SKM-1 (cell line): ENCODE results near the gene EIF4B.
"Not testable (repeated sequence)": the region's sequence is repeated elsewhere in the genome, so short reads cannot be mapped to it uniquely, and the experiment has no call there.

Source experiments
- DNase-seq: peaks from one replicate; lab custom pipeline; 2025; ENCODE audit not compliant: unreplicated experiment; lab: John Stamatoyannopoulos, UW

EIF4B gene, protein sequence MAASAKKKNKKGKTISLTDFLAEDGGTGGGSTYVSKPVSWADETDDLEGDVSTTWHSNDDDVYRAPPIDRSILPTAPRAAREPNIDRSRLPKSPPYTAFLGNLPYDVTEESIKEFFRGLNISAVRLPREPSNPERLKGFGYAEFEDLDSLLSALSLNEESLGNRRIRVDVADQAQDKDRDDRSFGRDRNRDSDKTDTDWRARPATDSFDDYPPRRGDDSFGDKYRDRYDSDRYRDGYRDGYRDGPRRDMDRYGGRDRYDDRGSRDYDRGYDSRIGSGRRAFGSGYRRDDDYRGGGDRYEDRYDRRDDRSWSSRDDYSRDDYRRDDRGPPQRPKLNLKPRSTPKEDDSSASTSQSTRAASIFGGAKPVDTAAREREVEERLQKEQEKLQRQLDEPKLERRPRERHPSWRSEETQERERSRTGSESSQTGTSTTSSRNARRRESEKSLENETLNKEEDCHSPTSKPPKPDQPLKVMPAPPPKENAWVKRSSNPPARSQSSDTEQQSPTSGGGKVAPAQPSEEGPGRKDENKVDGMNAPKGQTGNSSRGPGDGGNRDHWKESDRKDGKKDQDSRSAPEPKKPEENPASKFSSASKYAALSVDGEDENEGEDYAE

DNA sequence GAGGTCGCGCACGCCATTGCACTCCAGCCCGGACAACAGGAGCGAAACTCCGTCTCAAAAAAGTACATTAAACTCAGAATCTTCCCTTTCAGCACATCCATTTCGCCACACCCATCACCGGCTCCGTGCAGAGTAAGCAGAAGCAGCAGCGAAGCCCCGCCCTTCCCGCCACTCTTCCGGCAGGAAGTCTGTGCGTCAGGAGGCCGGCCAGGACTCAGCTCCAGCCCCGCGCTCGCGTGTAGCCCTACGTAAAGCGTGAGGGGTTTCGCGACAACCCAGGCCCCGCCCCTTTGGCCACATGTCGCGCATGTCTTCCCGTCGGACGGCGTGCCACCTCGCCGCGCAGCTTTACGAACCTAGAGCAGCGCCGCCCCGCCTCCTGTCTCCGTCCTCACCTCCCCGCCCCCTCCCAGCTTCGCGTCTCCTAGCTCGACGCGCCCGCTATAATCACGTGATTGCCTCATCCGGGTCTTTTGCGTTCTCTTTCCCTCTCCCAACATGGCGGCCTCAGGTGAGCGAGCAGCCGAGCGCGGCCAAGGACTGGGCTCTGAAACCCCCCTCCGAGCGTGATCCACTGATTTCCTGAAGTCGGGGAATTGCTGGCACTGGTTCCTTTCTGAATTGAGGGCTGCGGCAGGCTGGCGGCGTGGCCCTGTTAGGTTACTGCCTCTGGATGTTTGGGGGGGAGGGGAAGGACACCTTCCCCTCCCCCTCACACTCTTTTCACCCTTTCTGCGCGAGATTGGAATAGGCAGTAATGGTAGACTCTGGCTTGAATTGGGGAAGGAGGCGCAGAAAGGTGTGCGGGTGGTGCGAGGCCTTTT is at the start of gene EIF4B:
Gene EIF4B, plus strand, starts transcription at position 471 of the 824 bp plus-strand sequence. Its CDS starts 28 bp downstream, at position 499.
- peak; percentile 87 for DNase-seq

DNA sequence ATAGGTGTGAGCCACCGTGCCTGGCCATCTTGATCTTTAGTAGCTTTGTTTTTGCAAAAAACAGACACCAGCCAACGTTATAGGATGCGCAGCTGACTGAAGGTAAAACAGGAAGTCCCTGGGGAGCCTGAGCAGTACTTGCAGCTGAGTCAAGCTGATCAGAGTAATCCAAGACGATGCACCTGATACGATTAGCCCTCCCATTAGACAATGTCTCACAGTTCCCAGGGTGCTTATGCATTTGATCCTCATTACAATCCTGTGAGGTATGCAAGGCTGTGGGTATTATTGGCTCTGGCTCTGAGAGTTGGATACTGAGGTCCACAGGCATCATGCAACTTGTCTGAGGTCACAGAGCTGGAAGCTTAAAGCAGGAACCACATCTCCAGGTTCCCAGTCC is 49.3 kb upstream of the EIF4B start:
- no peak for DNase-seq

DNA sequence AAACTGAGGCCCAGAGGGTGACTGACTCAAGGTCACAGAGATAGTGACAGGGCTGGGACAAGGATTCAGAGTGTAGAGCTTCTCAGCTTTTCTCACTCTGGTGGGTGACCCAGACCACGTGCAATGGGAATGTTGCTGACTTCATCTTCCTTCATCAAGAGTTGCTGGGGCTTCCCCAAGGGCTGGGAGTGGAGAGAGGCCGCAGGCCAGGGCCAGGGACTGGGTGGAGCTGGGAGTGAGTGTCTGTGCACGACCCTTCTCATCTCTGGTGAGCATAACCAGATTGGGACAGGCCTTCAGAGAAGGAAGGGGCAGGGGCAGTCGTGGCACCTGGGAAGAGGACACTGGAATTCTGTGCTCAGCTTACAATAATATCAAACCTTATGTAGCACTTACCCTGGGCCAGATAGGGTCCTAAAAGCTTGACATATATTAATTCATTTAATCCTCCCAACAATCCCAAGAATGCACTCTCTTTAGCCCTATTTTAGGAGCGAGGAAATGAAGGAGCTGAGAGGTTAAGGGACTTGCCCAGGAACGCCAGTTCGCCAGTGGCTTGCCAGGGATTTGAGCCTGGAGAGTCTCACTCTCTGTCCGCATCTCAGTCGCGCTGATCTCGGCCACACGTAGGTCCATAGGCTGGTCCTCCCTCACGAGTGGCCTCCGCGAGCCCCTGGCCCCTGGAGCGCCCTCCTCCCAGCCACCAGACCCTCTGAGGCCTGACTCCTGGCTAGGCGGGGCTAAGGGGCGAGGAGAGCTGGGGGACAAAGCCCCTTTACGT is 41.5 kb upstream of the EIF4B start:
- DNase-seq, result no peak

DNA sequence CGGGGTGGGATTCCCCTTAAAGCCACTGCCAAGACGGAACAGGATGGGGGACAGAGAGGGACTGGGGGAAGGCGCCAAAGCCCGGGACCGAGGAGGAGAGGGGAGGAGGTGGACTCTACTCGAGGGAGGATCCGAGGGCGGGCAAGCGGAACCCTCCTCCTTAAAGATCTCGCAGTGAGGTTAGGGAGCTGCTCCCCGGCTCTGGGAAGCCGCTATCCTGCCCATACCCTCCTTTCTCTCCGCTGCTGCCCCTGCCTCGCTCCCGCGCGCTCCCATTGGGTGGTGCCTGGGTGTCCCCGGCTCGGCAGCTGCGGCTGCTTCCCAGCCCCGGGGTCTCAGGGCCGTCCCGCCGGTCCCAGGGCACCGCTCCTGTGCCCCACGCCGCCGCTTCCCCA is 40.9 kb upstream of the EIF4B start:
- DNase-seq, result no peak

DNA sequence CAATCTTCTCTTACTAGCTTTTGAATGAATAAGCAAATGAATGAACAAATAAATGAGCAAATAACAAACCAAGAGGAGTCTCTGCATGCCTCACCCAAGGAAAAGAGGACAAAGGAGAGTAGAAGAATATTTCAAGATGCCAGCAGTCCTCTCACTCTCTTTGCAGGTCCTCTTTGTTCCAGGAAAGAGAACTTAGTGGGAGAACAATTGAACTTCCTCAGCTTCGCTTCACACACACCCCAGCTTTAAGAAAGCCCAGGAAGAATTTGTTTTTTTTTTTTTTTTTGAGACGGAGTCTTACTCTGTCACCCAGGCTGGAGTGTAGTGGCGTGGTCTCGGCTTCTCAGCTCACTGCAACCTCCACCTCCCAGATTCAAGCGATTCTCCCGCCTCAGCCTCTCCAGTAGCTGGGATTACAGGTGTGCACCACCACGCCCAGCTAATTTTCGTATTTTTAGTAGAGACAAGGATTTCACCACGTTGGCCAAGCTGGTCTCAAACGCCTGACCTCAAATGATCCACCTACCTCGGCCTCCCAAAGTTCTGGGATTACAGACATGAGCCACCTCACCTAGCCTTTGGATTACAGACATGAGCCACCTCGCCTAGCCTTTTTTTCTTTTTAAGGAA is 37.0 kb upstream of the EIF4B start:
- no peak for DNase-seq

DNA sequence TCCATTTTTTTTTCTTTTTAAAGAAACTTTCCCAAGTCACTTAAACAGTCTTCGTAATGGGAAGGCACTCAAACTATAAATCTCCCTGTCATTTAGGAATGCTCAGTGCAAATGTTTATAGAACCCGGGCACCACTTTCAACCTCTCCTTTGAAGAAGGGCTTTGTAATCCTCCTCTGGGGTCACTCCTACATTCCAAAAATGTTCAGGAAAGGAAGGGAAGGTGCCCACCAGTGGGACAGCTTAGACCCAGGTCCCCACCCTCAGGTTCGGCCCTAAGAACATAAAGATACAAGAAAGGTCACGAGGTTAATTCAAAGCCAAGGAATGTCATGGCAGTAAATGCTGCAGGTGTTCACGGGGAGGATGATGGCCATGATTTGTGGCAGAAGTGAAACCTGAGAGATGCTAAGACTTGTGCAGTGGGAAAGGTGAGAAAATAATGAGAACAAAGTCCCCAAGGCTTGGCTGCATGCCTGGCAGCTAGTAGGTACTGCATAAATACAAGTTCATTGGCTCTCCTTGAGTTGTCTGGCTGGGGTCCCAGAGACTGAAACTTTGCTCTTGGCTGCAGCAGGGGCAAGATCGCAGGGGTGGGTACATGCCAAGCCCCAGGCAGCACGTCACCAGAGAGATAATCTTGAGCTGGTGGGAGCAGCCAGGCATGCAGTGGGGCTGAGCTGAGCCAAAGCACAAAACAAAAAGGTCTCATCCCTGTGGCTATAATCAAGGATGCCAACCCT is 36.3 kb upstream of the EIF4B start:
- no peak for DNase-seq

DNA sequence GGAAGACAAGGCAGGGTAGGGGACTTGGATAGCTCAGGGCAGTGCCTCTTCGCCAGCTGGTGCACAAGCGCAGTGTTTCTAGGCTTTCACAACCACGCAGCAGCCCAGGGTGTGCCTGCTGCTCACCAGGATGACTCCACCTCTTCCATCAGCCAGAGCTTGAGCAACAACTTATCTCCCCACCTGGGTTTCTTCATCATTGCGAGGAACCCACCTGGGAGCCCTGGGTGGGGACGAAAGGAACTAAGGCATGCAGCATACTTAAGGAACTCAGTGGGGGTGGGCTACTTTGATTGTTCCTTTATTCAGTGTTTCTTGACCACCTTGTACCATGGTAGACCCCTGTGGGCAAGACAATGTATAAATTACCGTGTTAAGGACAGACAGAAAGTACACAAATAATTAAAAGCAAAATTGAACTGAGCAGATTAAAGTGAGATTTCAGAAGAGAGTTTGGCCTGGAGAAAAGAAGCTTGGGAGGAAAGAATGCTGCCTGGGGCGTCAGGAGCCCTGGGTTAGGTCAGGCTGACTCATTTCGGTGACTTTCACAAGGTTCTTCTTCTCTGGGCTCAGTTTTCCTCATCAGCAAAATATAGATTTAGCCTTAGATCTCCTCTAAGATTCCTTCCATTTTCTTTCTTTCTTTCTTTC is 34.5 kb upstream of the EIF4B start:
- no peak for DNase-seq

DNA sequence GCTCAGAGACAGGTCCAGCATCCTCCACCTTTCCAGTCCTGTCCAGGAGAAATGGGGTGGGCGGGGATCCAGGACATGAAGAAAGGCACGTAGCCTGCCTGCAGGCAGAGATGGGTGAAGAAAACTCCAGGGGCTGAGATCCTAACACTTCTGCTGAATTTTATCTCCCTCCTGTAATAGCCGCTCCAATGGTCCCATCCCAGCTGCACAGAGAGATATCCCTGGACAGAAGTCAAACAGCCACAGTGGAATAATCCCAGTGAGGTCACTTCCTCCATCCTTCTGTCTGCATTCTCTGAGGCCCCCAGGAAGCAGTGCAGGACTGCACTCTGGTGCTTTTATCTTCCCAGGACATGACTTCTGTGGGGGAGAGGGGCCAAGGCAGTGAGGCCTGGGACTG is 31.1 kb upstream of the EIF4B start:
- DNase-seq, result no peak

DNA sequence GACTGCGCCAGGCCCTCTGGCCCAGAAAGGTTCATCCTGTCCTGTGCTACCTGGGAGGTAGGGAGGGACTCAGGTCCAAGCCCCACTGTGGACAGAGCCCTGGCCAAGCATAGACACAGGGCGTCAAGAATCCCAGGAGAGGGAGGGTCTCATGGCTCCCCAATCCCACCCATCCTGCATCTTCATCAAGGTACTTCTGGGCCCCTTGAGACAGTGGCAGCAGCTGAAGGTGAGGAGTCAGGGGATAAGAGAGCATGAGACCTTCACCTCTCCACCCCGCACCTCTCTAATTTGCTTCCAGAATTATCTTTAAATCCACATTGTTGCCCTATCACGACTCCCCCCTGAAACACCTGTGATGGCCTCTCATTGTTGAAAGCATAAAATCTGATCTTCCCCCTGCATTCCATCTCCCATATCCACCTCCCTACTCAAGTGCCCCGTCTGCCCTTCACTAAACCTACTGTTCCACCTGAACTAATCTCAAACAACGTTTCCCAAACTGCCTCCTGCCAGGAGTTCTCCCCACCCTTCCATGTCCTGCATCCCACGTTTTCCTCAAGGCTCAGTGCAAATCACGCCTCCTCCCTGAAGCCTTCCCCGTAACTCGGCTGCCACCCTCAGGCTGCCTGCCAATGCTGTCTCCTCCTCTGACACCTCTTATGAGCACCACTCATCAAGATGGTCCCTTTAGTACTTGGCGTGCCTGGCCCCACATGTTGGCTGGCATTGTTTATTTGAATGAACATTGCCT is 30.3 kb upstream of the EIF4B start:
- DNase-seq, result no peak

DNA sequence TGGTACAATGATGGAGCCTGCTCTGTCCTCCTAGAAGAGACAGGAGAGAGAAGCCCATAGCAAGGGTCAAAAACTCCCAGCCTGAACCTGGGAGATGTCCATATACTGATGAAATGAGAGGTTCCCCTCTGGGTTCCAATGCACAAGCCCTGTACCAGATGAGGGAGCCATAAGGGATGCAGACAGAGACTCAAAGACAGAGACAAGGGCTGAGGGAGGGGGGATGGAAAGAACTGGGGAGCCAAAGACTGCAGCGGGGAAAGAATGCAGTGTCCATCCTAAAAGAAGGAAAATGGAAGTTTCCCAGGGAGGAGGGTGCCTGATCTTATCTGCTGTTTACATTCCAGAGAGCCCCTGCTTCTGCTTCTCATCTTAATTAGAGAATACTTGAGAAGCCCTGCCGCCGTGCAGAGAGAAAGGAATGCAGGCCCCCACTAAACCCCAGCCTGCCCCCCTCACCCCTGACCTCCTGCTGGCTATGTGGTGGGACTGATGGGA is 29.6 kb upstream of the EIF4B start:
- no peak for DNase-seq

DNA sequence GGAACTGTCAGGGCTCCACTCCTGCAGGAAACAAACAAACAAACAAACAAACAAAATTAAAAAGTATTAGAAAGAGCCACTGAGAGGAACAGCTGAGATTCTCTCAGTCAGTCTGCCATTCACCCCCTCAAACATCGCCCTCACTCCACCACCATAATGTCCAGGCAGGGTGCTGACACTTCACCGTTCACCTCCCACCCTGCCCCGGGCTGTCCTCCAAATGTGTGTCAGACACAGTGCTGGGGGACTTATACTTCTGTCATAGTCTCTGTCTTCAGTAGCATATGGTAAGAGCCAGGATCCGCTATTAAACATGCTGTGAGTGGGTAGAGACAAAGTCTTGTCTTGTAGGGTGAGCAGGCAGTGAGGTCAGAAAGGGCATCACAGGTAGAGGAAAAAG is 29.1 kb upstream of the EIF4B start:
- DNase-seq, result no peak

DNA sequence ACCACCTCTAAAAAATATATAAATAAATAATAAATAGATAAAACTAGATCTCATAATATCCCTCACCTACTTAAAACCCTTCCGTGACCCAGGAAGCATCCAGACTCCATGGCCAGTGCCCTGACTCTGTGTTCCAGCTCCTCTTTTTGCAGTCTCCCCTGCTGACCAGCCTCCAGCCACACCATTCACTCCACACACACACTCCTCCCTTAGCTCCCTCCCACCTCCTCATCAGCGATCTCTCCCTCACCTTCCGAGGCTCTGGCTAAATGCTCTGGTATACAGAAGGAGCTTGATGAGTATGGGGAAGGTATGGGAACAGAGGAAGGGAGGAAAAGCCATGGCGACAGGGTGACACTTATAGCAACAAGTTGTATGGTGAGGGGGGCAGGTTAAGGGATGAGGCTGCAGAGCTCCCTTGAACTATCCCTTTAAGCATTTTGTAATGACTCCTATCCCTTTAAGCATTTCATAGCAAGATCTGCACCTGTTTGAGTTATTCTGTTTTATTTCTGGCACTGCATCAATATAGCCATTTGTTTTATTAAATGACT is 26.1 kb upstream of the EIF4B start:
- DNase-seq, result no peak

DNA sequence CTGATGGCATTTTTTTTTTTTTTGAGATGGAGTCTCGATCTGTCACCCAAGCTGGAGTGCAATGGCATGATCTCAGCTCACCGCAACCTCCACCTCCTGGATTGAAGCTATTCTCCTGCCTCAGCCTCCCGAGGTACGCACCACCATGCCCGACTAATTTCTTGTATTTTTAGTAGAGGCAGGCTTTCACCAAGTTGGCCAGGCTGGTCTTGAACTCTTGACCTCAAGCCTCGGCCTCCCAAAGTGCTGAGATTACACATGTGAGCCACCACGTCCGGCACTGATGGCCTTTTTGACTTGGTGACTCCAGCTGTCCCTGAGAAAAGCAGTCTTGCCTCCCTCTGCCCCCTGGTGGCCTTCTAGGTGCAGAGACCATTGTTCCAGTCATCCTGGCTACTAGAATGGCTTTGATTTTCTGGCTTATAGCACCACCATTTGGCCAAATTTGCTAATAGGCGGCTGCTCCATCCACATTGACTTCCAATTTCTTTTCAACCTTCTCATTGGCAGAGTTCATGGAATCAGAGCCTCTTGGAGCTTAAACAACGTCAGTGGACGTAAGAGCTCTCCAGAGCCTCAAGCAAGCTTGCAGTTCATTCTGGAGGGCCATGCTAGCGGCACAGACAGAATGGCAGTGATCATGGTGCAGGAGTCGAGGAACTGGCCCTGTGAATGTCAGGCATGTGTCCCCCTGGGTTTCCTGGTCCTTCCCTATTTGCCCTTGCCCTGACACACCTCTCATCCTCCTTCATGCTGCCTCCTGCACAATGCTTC is 25.4 kb upstream of the EIF4B start:
- DNase-seq, result peak; percentile 52

DNA sequence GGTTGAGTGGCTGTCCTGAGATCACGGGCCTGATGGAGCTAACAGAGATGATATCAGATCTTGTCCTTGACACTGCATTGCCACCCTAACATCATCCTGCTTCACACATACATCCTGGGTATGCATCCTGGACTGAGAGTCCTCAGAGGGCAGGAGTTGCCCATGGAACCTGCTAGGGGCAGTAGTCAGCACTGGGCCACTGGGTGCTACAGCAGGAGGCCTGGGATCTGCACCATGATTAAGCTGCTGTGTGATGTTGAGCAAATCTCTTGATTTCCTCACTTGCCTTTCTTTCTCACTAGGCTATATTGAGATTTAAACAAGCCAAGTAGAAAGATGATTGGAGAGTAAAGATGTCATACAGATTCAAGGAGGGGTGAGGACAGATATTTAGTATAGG is 22.1 kb upstream of the EIF4B start:
- no peak for DNase-seq

DNA sequence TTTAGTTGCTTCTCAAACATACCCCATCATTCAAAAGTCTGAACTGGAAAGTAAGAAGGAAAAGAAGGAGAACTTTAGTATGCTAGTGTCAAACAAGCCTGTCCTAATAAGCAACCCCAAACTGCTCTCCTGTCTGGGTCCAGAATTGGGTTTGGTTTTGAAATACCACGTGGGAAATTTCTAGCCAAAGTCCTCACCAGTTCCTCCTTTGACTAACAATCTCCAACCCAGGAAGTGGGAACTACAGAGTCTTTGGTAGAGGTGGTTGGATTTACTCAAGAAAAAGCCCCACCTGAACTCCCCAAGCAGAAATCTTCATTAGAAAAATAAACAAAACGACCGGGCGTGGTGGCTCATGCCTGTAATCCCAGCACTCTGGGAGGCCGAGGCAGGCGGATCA is 17.4 kb upstream of the EIF4B start:
- DNase-seq, result no peak

DNA sequence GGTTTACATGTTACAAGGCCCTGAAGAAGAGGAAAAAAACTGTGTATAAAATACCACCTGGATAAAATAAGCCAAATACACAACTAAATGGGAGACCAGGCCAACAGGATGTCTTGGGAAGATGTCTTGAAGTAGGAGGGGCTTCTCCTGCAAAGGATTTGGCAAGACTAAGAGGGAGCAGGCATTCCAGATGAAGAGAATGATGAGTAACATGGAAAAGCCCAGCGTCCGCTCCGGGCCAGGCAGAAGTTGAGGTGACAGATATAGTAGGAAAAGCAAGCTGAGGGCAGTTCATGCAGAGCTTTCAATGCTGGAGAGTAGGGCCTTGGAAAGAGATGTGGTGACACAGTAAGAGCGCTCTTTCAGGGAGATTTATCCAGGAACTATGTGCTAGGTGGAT is 16.1 kb upstream of the EIF4B start:
- no peak for DNase-seq

DNA sequence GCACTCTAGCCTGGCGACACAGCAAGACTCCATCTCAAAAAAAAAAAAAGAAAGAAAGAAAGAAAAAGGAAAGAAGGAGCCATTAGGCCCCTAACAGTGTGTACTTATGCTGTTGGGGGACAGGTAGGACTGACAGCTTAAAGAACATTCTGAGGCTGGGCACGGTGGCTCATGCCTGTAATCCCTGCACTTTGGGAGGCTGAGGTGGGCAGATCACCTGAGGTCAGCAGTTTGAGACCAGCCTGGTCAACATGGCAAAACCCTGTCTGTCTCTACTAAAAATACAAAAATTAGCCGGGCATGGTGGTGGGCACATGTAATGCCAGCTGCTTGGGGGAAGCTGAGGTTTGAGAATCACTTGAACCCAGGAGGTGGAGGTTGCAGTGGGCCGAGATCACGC is 14.0 kb upstream of the EIF4B start:
- DNase-seq, result not testable (repeated sequence)
